Measurements from ENCODE around the gene GPS1.

Gene GPS1

DNA sequence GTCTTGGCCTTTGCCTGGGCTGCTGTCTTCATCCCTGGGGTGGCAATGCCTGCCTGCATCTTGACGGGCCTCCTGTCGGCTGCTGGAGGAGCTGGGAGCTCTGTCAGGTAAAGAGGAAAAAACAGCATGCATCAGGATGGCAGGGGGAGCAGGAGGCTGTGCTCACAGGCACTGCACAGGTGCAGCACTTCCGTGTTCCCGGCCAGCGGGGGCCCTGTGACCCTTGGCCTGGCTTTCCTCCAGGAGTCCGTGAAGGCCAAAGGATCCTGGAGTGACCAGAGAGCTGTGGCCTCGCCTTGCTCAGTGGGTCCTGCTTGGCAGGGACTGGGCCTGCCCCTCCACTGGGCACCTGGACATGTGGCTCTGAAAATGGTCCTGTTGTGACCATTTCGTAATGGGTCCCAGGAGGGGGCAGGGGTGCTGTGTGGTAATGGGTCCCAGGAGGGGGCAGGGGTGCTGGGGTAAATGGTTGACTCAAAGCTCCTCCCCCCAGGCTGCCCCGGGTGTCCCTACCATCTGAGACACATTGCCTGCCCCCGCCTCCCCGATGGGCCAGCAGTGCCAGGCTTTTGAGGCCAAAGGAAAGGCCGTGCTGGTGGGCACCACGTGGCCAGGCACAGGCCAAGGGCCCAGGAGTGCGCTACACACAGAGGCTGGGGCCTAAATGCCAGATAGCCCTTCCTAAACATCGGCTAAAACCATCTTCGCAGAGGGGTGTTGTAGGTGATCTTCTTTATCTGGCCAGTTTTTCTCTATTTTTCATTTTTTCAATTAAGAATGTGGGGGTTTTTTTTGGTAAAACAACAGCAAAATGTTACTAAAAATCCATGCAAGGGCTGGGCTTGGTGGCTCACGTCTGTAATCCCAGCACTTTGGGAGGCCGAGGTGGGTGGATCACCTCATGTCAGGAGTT lies 50.3 kb downstream of the GPS1 start:
- H2AFZ ChIP-seq (ENCODE audit: low read depth, low read length) = no peak overlapping the region
- peaks cover 39% of the 10 kb centered on the region for H3K4me1 ChIP-seq (ENCODE audit: low read length)
- no peaks in the 10 kb centered on the region for H3K27me3 ChIP-seq (ENCODE audit: low read depth, low read length)
- peaks cover under 1% of the 10 kb centered on the region for H4K20me1 ChIP-seq (ENCODE audit: insufficient read depth, low read length)
- H3K9ac ChIP-seq (ENCODE audit: low read length) = no peak overlapping the region
- TF ChIP-seq EZH2phosphoT487 (IDR thresholded peaks at IDR 0.05; ENCODE audit: low read depth) (no peak), CTCF (IDR thresholded peaks at IDR 0.05; ENCODE audit: low read depth, low read length) (no peak)
- H3K4me3 ChIP-seq (ENCODE audit: low read length) = no peak overlapping the region
- peaks cover 30% of the 10 kb centered on the region for H3K79me2 ChIP-seq (ENCODE audit: low read length)
- H3K4me2 ChIP-seq (ENCODE audit: low read length) = no peak overlapping the region
- H3K36me3 ChIP-seq (replicated peaks; ENCODE audit: low read depth, low read length) = peaks cover 6% of the 10 kb centered on the region
- H3K9me3 ChIP-seq (ENCODE audit: insufficient read depth, low read length) = no peaks in the 10 kb centered on the region
- no peak overlapping the region for H3K27ac ChIP-seq (ENCODE audit: low read length)

- Histone ChIP-seq H3K79me2 (ENCODE audit: low read length) (peaks cover 19% of the 10 kb centered on the region), H3K27ac (ENCODE audit: low read length) (no peak overlapping the region), H3K9me3 (ENCODE audit: insufficient read depth, low read length) (no peaks in the 10 kb centered on the region), H3K27me3 (ENCODE audit: low read depth, low read length) (no peaks in the 10 kb centered on the region), H3K9ac (ENCODE audit: low read length) (no peak overlapping the region), H2AFZ (ENCODE audit: low read depth, low read length) (no peak overlapping the region), H3K4me3 (ENCODE audit: low read length) (no peak overlapping the region), H4K20me1 (ENCODE audit: insufficient read depth, low read length) (no peaks in the 10 kb centered on the region), H3K4me2 (ENCODE audit: low read length) (no peak overlapping the region), H3K36me3 (replicated peaks; ENCODE audit: low read depth, low read length) (peaks cover 3% of the 10 kb centered on the region), H3K4me1 (ENCODE audit: low read length) (peaks cover 40% of the 10 kb centered on the region)
- TF ChIP-seq CTCF (IDR thresholded peaks at IDR 0.05; ENCODE audit: low read depth, low read length) = no peak
Observed at GRCh38 chr17:82103553-82104451, 52.1 kb downstream of the GPS1 start.

- Histone ChIP-seq H3K36me3 (replicated peaks; ENCODE audit: low read depth, low read length) (peaks cover 3% of the 10 kb centered on the region), H3K4me3 (ENCODE audit: low read length) (peak overlapping the region; percentile 87; the same call in 1 of the 2 replicates), H3K27ac (ENCODE audit: low read length) (no peak overlapping the region), H3K9me3 (ENCODE audit: insufficient read depth, low read length) (no peaks in the 10 kb centered on the region), H4K20me1 (ENCODE audit: insufficient read depth, low read length) (no peaks in the 10 kb centered on the region), H3K79me2 (ENCODE audit: low read length) (peaks cover 8% of the 10 kb centered on the region), H3K4me1 (ENCODE audit: low read length) (peaks cover 35% of the 10 kb centered on the region), H2AFZ (ENCODE audit: low read depth, low read length) (no peak overlapping the region), H3K4me2 (ENCODE audit: low read length) (peak overlapping the region; percentile 98), H3K27me3 (ENCODE audit: low read depth, low read length) (no peaks in the 10 kb centered on the region), H3K9ac (ENCODE audit: low read length) (no peak overlapping the region)
- TF ChIP-seq EZH2phosphoT487 (IDR thresholded peaks at IDR 0.05; ENCODE audit: low read depth) (no peak), CTCF (IDR thresholded peaks at IDR 0.05; ENCODE audit: low read depth, low read length) (no peak)
Observed at GRCh38 chr17:82104797-82105416, 53.2 kb downstream of the GPS1 start.
